C1 segment of cervical spinal cord (tissue), 14 donors: ENCODE results near the gene RPS16.

Source experiments
- DNase-seq, 14 donors: peaks; one replicate each; lab custom pipeline; 2025; lab: John Stamatoyannopoulos, UW

Gene RPS16

DNA sequence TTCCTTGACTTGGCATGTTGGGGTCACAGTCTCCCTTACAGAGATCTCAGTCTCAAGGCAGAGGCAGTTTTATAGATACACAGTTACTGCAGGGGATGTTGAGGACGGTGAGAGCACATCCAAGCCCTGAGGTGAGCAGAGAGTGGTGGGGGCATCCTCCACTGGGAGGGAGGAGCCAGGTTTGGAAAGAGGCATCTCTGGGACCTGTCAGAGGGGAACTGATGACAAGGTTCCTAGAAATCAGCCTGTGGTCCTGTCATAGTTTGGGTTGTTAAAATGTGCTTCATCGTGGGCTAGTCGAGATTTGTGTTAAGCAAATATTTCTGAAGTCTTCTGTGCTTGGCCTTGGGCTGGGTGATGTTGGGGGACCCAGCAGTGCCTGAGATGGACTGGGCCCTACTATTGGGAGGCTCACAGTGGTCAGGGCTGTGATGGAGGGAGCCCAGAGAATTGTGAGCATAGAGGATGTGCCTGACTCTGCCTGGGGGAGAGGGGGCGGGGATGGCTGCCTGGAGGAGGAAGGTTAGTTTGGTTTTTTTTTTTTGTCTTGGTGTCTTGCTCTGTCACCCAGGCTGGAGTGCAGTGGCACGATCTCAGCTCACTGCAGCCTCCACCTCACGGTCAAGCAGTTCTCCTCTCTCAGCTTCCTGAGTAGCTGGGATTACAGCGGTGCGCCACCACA, 13.5 kb upstream of the RPS16 start:
- DNase-seq = no peak

- DNase-seq = no peak
Measured at GRCh38 chr19:39448271-39448670, 12.5 kb upstream of the RPS16 start.

GRCh38 chr19:39446365-39447084, 10.8 kb upstream of the RPS16 start:
- no peak for DNase-seq

DNA sequence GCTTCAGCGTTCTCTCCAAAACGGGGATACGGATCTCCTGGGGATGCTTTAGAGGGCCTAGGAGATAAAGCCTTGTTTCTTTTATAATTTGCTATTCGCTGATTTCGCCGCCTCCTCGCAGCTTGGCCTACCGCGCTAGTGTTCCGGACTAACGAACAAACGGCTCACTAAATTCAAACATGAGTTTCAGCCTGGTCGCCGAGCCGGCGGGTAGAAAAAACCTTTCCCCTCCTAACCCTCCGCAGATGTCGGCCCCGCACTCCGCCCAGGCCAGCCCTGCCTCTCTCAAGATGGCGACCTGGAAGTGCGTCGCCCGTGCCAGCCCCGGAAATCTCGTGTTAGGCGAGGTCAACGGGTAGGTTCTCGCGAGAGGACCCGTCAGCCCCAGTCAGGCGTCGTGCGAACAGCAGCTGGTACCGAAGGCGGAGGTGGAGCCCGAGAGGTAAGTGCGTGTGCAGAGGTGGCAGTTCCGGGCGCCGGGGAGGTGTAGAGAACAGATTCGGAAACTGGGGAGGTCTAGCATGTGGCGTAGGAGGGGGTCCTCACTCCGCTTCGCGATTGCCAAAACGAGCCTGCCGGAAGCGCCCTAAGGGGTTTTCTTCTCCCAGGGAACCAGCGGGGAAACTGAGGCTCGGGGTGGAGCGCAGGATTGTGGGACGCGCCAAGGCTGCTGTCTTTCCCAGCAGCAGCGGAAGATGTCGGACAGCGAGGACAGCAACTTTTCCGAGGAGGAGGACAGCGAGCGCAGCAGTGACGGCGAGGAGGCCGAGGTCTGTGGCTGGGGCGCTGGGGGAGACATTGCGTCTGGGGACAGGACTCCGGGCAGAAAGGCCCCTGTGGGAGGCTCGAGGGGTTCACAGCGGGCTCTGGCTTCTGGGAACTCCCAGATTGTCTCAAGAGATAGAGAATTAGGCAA, 9.7 kb upstream of the RPS16 start, which contains the start of gene SUPT5H:
Gene SUPT5H, plus strand, starts transcription at position 387 of the 916 bp plus-strand sequence. Its CDS starts 309 bp downstream, at position 696.
- DNase-seq = peak; percentile 61 to 91 (median 87)

- peak in 1 of 14 donors; percentile 34 for DNase-seq
Measured at GRCh38 chr19:39444598-39445195, 8.9 kb upstream of the RPS16 start.

- no peak for DNase-seq
Measured at GRCh38 chr19:39438270-39438934, 2.7 kb upstream of the RPS16 start.

GRCh38 chr19:39436350-39436716, 584 bp upstream of the RPS16 start:
- DNase-seq = no peak

- DNase-seq = no peak
Measured at GRCh38 chr19:39434123-39435076, 1.3 kb downstream of the RPS16 start.

- no peak for DNase-seq
Measured at GRCh38 chr19:39433480-39434079, 2.2 kb downstream of the RPS16 start.

DNA sequence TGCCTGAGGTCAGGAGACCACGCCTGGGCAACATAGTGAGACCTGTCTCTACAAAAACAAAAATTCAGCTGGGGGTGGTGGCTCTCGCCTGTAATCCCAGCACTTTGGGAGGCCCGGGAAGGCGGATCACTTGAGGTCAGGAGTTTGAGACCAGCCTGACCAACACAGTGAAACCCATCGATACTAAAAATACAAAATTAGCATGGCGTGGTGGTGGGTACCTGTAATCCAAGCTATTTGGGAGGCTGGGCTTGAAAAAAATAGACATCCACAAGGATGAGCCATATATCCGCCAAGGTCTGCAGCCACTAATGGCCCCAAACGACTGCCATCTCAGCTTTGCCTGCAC, 3.1 kb downstream of the RPS16 start:
- no peak for DNase-seq

DNA sequence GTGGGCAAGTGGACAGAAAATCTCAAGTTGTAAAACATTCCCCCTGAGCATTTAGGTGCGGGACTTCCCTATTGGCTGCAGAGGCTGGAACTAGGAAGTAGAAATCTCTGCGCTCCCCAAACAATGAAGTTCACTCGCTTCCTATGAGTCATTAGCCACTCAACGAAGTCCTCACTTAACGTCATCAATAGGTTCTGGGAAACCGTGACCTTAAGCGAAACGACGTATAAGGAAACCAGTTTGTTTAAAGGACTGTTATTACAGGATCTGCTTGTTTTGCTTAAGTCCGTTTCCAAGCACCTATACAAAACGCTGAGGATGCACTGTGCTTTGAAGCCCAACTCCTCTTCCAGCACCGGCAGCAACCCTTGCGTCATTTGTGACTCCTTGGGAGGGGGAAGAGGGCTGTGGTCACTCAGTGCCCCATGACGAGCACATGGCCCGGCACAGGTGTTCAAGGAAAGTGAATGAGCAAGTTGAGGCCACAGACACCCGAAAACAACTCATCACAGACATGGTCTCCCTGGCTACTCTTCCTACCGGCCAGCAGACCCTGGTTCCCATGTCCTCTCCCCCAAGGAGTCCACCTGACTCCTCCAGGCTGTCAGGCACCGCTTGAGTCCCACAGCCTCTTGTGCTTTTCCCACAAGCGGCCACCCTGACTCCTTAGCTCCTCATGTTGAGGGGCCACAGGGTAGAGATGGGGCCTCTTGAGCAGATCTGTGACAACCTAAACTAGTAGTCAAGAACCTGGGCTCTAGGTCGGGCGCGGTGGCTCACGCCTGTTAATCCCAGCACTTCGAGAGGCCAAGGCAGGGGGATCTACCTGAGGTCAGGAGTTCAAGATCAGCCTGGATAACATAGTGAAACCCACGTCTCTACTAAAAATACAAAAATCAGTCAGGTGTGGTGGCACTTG, 4.8 kb downstream of the RPS16 start:
- DNase-seq = peak in 3 of 14 donors; percentile 9 to 38 (median 26)

DNA sequence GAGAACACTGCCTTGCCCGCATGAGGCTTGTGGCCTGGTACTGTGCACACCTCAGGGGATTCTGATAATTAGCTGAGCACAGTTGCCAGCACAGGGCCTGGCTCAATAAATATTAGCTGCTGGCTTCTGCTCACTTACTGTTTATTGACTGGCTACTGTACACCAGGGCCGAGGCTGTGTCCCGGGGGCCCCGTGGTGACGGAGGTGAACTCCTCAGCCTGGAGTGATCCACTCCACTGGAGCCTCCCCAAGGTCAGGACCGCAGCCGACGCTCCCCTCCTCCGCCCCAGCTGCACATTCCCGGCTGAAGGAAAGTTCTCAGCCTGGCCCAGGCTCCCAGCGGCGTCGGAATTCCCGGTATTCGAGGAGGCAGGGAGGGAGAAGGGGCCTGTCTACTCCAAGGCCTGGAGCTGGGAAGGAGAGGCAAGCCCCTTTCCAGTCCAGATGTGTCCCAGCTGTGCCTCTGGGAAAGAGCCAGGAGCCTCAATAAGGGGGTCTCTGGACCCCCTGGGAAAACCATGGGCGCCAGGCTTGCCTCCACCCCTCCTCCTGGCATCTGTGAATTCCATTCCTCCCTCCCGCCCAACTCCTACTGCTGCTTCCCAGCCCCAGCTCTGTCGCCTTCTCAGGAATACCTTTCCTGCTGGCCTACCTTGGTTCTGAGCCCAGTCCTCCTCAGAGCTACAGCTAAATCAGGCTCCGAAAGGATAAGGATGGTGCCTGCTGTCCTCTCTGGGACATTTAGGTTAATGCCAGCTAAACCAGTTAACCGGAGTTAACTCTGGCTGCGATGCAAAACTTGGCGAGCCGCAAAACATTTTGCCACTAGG, 7.3 kb downstream of the RPS16 start:
- DNase-seq = no peak

GRCh38 chr19:39427707-39428106, 8.0 kb downstream of the RPS16 start:
- no peak for DNase-seq

DNA sequence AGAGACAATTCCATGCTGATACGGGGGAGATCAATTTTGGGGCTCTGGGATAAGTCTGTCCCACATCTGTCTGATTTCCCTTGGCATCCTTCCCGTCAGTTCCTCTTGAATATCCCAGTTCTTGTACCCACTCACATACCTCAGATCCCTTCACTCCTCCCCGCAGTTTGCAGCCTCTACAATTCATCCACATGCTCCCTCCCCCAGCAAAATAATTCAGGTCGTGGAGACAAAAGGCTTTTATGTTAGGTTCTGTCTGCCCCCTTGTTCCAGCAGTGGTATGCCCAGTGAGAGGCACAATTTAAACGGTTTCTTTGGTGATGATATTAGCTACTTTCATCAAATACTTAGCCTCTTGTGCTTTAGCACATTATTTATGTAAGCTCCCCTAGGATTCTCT, 9.6 kb downstream of the RPS16 start:
- no peak for DNase-seq

- DNase-seq = no peak
Measured at GRCh38 chr19:39425744-39426143, 10.0 kb downstream of the RPS16 start.

GRCh38 chr19:39424934-39425333, 10.8 kb downstream of the RPS16 start:
- no peak for DNase-seq

- no peak for DNase-seq
Measured at GRCh38 chr19:39423258-39424086, 12.3 kb downstream of the RPS16 start.
